Ovary (tissue), 9 donors: Measurements from ENCODE around the gene ANKRD44. TPM values are rescaled to one million over a fixed set of nuclear protein-coding genes. Genes with fewer than 3 reads are reported as not detected.

ENCODE experiments used
- DNase-seq, 5 donors: peaks; one replicate each; pipeline ENCODE4 v3.0.0-alpha.2; 2019 to 2020
- H3K27ac ChIP-seq, 2 donors: fragments of 200-600 bp; one replicate each; pipeline versions ENCODE4 v1.5.1 to v1.8.0; 2019 to 2022
- H3K27me3 ChIP-seq: fragments of 200-600 bp; one replicate; pipeline ENCODE4 v1.8.0; 2022
- H3K36me3 ChIP-seq: fragments of 200-600 bp; sonication (generic); one replicate; pipeline ENCODE4 v1.5.1; 2019
- H3K4me1 ChIP-seq: one replicate; pipeline ENCODE4 v1.8.1; 2013; ENCODE audit warnings: mild to moderate bottlenecking, moderate library complexity; ENCODE audit not compliant: insufficient read depth
- H3K4me3 ChIP-seq: fragments of 200-600 bp; sonication (generic); one replicate; pipeline ENCODE4 v1.5.1; 2017
- H3K9me3 ChIP-seq, 2 donors: fragments of 200-600 bp in 1 of 2; sonication (generic) in 1 of 2; one replicate each; pipeline versions ENCODE4 v1.5.1 to v1.8.1; 2013 to 2019; ENCODE audit warnings: mild to moderate bottlenecking in 1 of 2, moderate library complexity in 1 of 2
- CTCF ChIP-seq, 3 donors: fragments of 450-650 bp in 2 of 3; fragments of 200-600 bp in 1 of 3; IDR thresholded peaks; one replicate each; pipeline versions ENCODE4 v1.5.1 to v1.8.0; 2016 to 2022; ENCODE audit warnings: antibody characterized with exemption in 3 of 3, mild to moderate bottlenecking in 1 of 3
- EP300 ChIP-seq: sonication (generic); formaldehyde crosslinking; IDR thresholded peaks from one replicate; pipeline ENCODE4 v1.6.1; 2017; ENCODE audit warnings: antibody characterized with exemption
- POLR2A ChIP-seq: fragments of 450-650 bp; IDR thresholded peaks from one replicate; pipeline ENCODE4 v1.6.1; 2017; ENCODE audit warnings: antibody characterized with exemption, mild to moderate bottlenecking, moderate library complexity
- WGBS, 3 donors: extraction: QIAGEN DNeasy Blood & Tissue Kit in 1 of 3; methylation state at CpG; one replicate each; pipeline versions ENCODE4 v1.1.5 to v1.1.7; 2013 to 2017; 5-methylcytosine and 5-hydroxymethylcytosine counted together
- intact Hi-C, 4 donors: fragments of 100-400 bp; cut with DNase I; formaldehyde crosslinking; loops; one replicate each; pipeline versions ENCODE4 v1.11.0 to v1.15.1; 2022 to 2023
- polyA plus RNA-seq, 2 donors: library from polyadenylated mRNA; stranded (reverse); fragments of 200-250 nt in 1 of 2; fragments of 350-450 nt in 1 of 2; fragmentation: Illumina TruSeq in 1 of 2; extraction: RNeasy Lipid Tissue Mini Kit (QIAGEN cat#74804) in 1 of 2; gene quantifications; one replicate each; pipeline ENCODE4 v1.2.3, GENCODE V29; 2013 to 2014
- total RNA-seq, 7 donors: library from RNA; depleted of rRNA in 2 of 7; stranded (reverse); fragments of >200 nt in 2 of 7; fragmentation: NEBNext Ultra II Directional in 3 of 7; extraction: Animal tissue kit (Norgen Biotek cat#: 25700) in 3 of 7; gene quantifications; one replicate each; pipeline versions ENCODE4 v1.1.0 to v1.2.4, GENCODE V29; 2016 to 2023
- donor health status: DM: no; HTN: no; CAD: no; lungs with moderate emphysema.
- donor health status: DM: no; HTN: no; CAD: no.
- donor health status: Bipolar disorder and iron deficiency.
- donor health status: DM: yes; HTN: yes; CAD: no.
- donor health status: DM: no; HTN: no; CAD: no.
- donor health status: DM: yes; HTN: yes; CAD: no.

Gene ANKRD44
- total and polyA plus RNA-seq, 9 donors, result 2.6 to 60.0 (median 11.1) TPM

- Histone ChIP-seq H3K27me3 (no peaks in the 10 kb centered on the region), H3K4me1 (peaks cover 5% of the 10 kb centered on the region), H3K4me3 (no peak overlapping the region), H3K9me3 (no peaks in the 10 kb centered on the region), H3K27ac (no peak overlapping the region), H3K36me3 (no peaks in the 10 kb centered on the region)
- intact Hi-C loops, result no loop called here
- 93 to 100% (median 100%) methylated on average over 3 of the region's 3 CpGs for WGBS, 3 donors
- no peak for DNase-seq
- TF ChIP-seq EP300, result no peak
- TF ChIP-seq POLR2A, result no peak
- no peak for TF ChIP-seq CTCF (IDR thresholded peaks at IDR 0.05)
Measured at GRCh38 chr2:197274937-197275336, 35.6 kb downstream of the ANKRD44 start.

- no peak for DNase-seq
- TF ChIP-seq EP300 (no peak), POLR2A (no peak), CTCF (IDR thresholded peaks at IDR 0.05) (no peak)
- intact Hi-C loops, result no loop called here
- H3K27ac ChIP-seq, result no peak overlapping the region
- no peaks in the 10 kb centered on the region for H3K36me3 ChIP-seq
- no peaks in the 10 kb centered on the region for H3K9me3 ChIP-seq
- H3K4me1 ChIP-seq, result peaks cover 5% of the 10 kb centered on the region
- 71 to 88% (median 75%) methylated on average over 6 of the region's 6 CpGs for WGBS, 3 donors
- no peaks in the 10 kb centered on the region for H3K27me3 ChIP-seq
- no peak overlapping the region for H3K4me3 ChIP-seq
Measured at GRCh38 chr2:197274349-197274748, 36.2 kb downstream of the ANKRD44 start.

- no peak for DNase-seq
- no peak for TF ChIP-seq CTCF (IDR thresholded peaks at IDR 0.05)
- no peak for TF ChIP-seq POLR2A
- no peak for TF ChIP-seq EP300
- Histone ChIP-seq H3K27ac (no peak overlapping the region), H3K4me1 (peaks cover 5% of the 10 kb centered on the region), H3K9me3 (no peaks in the 10 kb centered on the region), H3K27me3 (no peaks in the 10 kb centered on the region), H3K36me3 (no peaks in the 10 kb centered on the region), H3K4me3 (no peak overlapping the region)
- WGBS, 3 donors, result 64 to 77% (median 77%) methylated on average over 4 of the region's 4 CpGs
- intact Hi-C loops, result no loop called here
Measured at GRCh38 chr2:197273485-197273884, 37.1 kb downstream of the ANKRD44 start.

GRCh38 chr2:197270601-197271000 lies 40.0 kb downstream of the ANKRD44 start:
- Histone ChIP-seq H3K4me1 (peaks cover 5% of the 10 kb centered on the region), H3K4me3 (no peak overlapping the region), H3K27me3 (no peaks in the 10 kb centered on the region), H3K27ac (no peak overlapping the region), H3K36me3 (no peaks in the 10 kb centered on the region), H3K9me3 (no peaks in the 10 kb centered on the region)
- intact Hi-C loops, result no loop called here
- DNase-seq, result no peak
- TF ChIP-seq CTCF (IDR thresholded peaks at IDR 0.05) (no peak), POLR2A (no peak), EP300 (no peak)
- 87 to 95% (median 95%) methylated on average over 3 of the region's 3 CpGs for WGBS, 3 donors

- no peak overlapping the region for H3K4me3 ChIP-seq
- no peak for TF ChIP-seq EP300
- no peak for TF ChIP-seq POLR2A
- no peak for TF ChIP-seq CTCF (IDR thresholded peaks at IDR 0.05)
- no peaks in the 10 kb centered on the region for H3K27me3 ChIP-seq
- DNase-seq, result no peak
- H3K36me3 ChIP-seq, result no peaks in the 10 kb centered on the region
- H3K4me1 ChIP-seq, result peaks cover 5% of the 10 kb centered on the region
- H3K27ac ChIP-seq, result no peak overlapping the region
- intact Hi-C loops, result no loop called here
- H3K9me3 ChIP-seq, result no peaks in the 10 kb centered on the region
Measured at GRCh38 chr2:197269815-197270214, 40.8 kb downstream of the ANKRD44 start.
